ENCODE results near the gene JPH3.

DNA sequence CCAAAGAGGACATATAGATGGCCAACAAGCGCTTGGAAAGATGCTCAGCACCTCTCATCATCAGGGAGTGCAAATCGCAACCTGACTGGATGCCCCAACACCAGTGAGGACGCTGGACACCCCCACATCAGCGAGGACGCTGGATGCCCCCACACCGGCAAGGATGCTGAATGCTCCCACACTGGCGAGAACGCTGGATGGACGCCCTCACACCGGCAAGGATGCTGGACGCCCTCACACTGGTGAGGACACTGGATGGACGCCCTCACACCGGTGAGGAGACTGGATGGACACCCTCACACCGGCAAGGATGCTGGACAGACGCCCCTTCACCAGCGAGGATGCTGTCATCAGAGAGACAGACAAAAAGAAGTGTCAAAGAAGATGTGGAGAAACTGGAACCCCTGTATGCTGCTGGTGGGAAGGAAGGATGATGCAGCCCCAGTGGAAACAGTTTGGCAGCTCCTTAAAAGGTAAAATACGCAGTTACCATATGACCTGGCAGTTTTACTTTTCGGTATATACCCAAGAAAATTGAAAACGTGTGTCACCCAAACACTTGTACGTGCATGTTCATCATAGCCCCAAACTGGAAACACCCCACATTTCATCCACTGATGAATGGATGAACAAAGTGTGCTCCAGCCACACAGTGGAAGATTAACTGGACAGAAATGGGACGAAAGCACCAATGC is 10.1 kb upstream of the JPH3 start:
- TF ChIP-seq, protein P1, sequence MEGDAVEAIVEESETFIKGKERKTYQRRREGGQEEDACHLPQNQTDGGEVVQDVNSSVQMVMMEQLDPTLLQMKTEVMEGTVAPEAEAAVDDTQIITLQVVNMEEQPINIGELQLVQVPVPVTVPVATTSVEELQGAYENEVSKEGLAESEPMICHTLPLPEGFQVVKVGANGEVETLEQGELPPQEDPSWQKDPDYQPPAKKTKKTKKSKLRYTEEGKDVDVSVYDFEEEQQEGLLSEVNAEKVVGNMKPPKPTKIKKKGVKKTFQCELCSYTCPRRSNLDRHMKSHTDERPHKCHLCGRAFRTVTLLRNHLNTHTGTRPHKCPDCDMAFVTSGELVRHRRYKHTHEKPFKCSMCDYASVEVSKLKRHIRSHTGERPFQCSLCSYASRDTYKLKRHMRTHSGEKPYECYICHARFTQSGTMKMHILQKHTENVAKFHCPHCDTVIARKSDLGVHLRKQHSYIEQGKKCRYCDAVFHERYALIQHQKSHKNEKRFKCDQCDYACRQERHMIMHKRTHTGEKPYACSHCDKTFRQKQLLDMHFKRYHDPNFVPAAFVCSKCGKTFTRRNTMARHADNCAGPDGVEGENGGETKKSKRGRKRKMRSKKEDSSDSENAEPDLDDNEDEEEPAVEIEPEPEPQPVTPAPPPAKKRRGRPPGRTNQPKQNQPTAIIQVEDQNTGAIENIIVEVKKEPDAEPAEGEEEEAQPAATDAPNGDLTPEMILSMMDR (IDR thresholded peaks at IDR 0.05), result no peak
- TF ChIP-seq POLR2A (IDR thresholded peaks at IDR 0.05), result no peak

Data from tibial nerve (tissue), 3 donors.